GM18861 (cell line): Measurements from ENCODE around the gene ALDH1A3.

Experiments used
- ATAC-seq: cut with Tn5 transposase; IDR thresholded peaks from one replicate; pipeline ENCODE4 v1.9.1; 2021; ENCODE audit not compliant: unreplicated experiment

Gene ALDH1A3

DNA sequence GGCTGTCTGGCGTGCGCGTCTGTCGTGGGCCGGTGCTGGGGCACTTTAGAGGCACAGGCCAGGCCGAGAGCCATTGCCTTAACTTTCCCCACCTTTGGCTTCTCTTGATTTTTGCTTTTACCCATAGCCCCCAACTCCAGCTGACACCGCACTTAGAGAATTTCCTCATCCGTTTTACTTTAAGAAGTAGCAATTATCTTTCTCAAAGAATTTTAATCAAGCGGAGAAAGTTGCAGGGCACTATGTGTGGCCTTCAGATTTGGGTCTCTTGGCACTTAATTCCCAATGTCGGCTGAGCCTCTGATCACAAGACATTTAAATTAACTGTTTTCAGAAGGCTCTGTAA lies 1.2 kb downstream of the ALDH1A3 start:
- no peak for ATAC-seq

DNA sequence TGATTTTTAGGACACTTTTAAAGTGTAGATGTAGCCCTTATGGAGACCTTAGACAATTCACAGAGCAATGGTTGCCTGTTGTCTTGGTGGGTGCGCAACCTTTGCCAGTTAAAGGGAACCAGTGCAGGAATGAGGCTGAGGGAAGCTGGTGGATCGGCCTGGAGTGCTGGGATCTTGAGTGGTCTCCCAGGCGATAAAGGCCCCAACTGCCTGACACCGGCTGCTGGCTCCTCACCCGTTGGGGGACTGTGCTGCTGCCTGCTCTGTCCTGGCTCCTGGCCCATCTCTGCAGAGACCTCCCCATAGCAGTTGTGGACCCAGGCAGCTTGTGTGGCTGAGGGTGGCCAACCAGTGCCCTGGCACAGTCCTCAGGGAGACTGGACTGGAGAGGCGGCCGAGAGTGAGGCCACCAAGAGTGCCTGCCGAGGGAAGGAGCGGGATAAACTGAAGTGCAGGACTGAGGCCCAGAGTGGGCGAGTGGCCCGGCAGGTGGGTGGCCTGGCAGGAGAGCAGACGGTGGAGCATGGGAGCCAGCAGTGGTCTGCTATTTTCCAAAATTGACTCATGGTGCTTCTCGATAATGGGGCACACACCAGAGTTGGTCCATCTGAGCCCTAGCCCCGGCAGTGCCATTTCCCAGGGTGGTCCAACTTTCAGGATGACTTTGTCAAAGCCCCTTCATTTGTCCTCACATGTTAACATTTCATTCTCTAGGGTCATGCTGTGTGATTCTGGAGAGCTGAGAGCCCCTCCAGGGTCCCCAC lies 2.1 kb downstream of the ALDH1A3 start:
- no peak for ATAC-seq

DNA sequence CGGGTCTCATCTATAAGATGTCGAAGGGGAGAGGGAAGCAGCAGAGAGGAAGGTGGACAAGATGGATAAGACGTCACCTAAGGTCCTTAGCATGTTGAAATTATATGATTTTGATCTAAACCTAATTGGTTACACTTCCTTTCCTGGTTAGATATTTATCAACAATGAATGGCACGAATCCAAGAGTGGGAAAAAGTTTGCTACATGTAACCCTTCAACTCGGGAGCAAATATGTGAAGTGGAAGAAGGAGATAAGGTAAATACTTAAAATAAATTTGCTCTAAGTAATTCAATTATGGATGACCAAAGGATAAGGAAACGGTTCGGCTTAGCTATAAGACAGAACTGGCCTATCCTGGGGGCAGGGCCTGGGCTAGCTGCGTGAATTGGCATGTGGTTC lies 5.5 kb downstream of the ALDH1A3 start:
- ATAC-seq = no peak

DNA sequence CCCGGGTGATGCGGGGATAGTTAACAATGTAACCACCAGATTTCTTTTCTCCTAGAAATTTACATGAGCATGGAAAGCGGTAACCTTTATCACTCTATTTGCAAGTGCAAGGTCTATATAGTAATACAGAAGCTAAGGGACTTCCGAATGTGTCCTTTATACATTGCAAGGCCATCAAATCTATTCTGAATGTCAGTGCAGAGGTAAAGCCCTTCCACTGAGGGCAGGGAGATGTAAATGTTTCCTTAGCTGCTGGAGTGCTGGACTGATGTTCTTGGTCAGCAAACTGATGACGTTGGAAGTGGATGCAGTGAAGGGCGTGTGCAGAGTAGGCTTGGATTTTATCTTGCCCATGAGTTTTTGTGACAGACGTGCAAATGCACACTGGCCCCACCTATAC lies 6.2 kb downstream of the ALDH1A3 start:
- no peak for ATAC-seq

DNA sequence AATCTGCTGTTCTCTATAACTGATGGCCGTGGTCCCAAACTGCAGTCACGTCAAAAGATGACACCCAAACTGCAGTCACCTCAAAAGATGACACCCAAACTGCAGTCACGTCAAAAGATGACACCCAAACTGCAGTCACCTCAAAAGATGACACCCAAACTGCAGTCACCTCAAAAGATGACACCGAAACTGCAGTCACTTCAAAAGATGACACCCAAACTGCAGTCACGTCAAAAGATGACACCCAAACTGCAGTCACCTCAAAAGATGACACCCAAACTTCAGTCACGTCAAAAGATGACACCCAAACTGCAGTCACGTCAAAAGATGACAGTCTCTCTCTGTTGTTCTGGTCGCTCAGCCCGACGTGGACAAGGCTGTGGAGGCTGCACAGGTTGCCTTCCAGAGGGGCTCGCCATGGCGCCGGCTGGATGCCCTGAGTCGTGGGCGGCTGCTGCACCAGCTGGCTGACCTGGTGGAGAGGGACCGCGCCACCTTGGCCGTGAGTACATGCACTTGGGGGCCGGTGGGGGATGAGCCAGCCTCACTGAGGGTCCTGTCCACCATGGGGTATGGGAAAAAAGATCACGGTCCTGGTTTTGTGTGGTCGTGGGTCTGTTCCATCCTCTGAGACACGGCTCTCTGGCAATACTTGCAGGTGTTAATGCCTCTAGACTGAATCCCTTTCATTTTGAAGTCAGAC lies 7.7 kb downstream of the ALDH1A3 start:
- ATAC-seq = no peak

DNA sequence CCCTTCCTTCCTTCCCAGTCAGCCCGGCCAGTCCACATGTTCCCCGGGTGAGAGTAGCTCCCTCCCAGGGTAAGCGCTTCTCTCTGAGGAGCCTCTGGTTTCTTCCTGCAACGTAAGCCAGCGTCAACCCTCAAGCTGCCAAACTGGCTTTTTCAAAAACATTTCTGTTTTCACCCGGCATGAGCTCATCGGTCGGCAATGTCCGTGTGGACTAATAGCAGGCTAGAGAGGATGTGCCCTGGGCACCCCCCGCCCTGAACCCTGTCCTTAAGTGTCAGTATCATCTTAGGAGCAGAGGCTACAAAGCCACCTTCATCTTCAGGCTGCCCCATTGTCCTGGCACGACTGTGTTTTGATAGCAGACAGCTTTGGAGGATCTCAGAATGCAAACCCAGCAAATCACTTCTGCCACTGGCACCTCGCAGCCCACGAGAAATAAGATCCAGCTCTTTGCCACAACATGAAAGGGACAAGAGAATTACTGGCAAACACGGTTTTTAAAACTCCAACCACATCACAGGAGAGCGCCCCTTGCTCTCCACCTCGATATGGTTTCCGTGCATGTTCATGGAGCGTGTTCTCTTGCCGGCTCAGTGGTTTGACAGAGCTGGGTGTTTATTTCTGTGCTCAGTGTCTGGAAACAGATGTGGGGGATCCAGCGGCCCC lies 9.9 kb downstream of the ALDH1A3 start:
- ATAC-seq = no peak

DNA sequence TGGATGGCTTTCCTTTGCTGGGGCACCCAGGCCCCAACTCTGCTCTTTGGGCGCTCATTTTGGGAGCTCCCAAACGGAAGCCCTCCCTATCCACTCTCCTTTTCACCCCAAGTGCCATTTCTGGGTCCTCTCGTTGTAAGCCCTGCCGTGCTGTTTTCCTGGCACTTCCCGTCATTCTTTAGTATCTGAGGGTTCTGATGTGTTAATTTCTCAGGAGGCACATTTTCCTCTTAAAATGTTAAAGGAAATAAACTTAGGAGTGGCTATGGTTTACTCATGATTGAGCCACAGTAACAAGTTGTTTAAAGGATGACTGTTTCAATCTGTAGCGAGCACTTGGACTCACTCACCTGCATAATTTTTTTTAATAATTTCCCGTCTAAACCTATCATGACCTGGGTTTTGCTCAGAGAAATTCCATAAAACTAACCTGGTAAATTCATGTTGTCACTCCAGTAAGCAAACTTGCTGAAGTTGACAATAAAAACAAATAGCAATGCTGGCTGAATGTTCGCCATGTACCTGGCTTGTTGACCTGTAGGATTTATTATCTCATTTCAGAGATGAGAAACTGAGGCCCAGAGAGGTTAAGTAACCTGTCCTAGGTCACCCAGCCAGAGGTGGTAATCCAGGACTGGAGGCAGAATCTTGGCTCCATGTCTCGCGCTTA lies 10.6 kb downstream of the ALDH1A3 start:
- no peak for ATAC-seq

DNA sequence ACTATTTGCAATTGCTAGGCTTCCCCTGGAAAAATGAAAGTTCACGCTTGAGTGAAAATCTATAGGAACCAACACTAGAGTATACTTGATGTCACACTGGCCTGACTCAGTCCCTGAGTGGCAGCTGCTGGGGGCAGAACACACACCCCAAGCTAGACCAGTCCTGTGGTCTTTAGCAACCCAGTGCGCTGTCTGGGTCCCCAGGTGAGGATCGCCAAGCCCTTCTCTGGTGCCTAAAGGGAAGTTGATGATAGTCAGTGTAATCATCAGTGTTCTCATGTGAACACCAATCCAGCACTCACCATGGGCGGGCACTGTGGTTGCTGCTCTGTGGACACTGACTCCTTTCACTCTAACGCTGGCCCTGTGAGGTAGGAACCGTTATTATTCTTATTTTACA lies 11.2 kb downstream of the ALDH1A3 start:
- no peak for ATAC-seq

DNA sequence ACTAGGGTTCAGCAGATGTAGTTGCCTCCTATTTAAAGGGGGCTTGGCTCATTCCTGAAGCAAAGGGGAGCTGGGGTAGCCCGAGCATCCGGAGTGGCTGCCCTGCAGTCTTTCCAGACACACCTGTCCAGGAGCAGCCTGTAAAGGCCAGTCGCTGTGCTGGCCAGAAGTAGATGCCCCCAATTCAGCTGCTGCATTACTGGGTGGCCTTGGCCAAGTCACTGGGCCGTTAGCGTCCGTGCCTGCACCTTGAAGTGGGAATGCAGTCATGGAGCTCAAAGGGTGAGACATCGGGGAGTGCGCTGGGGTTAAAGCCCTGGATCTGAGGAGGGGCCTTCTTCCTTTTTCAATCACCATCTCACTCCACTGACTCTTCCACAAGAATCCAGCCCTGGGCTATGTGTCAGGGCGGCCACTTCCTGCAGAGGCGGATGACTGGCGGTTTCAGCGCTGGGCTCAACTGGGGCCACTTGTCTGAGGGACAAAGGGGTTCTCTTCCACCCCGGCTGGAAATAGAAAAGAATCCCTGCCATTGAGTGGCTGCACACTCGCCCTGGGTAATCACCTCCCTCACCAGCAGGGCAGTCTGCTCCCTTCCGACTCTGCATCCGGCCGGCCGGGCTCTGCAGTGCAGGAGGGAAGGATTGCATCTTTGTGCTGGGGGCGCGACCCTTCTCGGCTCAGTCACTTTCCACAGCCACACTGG lies 11.8 kb downstream of the ALDH1A3 start:
- ATAC-seq = no peak

DNA sequence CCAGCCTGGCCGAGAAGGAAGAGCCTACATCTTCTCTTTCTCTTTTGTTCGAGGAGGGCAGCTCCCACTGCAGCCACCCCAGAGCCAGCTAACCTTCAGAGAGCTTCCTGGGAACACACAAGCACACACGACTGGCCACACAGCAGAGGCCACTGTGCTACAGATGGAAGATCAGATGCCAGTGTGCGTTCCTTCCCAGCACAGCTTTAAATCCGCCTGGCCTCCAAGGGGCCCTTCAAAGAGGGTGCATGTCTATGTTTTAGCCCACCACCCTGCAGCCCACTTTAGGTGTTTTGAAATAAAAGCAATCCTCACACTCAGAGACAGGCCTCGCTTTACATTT lies 12.4 kb downstream of the ALDH1A3 start:
- no peak for ATAC-seq

DNA sequence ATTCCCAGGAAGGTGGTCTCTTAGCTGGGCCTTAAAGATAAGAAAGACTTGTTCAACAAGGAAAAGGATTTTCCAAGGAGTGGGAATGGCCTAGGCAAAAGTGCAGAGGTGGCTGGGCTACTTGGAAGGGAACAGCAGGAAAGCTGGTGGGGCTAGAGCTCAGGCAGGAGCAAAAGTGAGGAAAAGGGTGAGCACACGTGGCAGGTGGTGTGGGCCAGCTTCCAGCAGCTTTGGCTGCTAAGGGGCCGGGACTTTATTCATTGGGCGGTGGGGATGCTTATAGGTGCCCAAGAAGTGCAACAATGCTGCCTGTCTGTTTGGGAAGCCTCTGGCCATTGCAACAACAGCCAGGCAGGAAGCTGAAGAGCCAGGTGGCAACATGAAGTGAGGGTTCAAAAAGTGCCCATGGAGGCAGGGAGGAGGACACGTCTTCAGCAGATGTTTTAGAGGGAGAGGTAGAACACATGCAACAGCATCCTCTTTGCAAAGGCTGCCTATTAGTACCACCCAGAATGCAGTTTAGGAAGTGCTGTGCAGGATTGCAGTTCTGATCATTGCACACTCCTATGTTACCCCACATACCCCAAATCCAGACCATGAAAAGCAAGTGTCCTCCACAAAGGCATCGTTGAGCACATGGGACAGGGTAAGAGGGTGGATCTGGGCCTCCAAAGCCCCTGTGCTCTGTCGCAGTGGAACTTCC lies 13.8 kb downstream of the ALDH1A3 start:
- no peak for ATAC-seq

DNA sequence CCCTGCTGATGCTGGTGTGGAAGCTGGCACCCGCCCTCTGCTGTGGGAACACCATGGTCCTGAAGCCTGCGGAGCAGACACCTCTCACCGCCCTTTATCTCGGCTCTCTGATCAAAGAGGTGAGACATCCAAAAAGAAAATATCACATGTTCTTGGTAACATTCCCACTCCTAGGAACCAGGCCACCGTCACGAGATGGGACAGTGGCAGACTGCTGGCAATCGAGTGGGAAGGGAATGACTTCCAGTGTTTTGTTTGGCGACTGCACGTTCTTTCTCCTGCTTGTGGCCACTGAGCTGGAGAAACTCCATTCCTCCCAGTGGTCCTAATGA lies 14.3 kb downstream of the ALDH1A3 start:
- ATAC-seq = no peak

DNA sequence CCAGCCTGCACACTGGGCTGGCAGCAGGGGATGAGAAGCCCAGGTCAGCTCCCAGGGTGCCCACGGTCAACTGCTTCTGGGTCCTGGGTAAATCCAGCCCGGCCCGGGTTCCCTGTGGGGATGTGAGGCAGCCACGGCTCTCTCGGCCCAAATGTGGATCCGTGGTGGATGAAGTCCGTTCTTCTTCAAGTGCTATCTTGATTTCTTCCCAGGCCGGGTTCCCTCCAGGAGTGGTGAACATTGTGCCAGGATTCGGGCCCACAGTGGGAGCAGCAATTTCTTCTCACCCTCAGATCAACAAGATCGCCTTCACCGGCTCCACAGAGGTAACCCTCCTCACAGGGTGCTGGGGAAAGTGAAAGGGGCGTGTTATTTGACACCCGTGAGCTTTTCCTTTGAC lies 16.1 kb downstream of the ALDH1A3 start:
- ATAC-seq = no peak

DNA sequence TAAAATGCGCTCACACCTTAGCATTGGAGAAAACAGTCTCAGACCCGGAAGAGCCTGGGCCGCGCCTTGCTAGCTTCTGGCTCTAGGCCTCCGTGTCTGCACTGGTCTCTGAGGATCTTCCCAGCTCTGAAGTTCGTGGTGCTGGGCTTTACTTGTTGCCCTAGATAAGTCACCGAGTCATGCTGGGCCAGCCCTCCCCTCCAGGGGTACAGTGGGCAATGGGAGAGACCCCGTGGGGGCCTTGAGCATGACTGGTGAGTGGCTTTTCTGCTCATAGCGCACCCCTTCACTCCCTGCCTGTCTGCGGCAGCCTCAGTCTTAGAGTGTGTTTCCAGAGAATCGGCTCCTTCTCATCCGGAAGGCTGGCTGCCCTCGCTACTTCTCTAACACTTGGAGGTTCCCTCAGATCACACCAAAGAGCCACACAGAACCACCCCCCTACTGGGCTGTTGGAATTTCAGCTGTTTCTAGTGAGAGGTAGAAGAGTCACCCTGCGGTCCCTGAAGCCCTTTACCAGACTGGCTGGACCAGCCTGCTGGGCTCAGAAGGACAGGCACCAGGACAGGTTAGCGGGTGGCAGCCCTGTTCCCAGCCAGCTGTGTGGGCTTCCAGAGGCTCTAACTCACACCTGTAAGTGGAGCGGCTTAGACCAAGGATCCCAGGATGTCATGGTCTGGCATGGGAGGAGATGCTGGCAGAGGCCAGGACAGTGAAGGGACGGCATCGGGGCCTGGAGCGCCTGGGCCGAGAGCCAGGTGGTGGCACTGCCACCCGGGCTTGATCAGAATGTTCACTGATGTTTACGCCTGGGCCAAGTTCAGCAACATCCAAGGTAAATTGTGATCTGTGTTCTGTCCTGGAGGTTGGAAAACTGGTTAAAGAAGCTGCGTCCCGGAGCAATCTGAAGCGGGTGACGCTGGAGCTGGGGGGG lies 17.9 kb downstream of the ALDH1A3 start:
- ATAC-seq = no peak

DNA sequence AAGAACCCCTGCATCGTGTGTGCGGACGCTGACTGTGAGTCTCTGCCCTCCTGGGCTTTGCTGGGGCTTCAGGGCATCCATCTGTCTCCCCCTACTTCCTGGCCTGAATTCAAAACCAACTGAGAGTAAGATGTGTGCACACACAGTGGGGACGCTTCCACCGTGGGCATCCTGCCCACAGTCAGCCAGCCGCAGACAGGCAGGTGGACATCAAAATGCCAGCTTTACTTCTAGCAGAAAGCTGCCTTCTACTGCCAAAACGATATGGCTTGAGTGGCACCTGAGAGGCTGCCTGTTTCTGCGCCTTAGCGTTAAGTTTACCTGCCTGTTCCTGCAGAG lies 18.5 kb downstream of the ALDH1A3 start:
- no peak for ATAC-seq

DNA sequence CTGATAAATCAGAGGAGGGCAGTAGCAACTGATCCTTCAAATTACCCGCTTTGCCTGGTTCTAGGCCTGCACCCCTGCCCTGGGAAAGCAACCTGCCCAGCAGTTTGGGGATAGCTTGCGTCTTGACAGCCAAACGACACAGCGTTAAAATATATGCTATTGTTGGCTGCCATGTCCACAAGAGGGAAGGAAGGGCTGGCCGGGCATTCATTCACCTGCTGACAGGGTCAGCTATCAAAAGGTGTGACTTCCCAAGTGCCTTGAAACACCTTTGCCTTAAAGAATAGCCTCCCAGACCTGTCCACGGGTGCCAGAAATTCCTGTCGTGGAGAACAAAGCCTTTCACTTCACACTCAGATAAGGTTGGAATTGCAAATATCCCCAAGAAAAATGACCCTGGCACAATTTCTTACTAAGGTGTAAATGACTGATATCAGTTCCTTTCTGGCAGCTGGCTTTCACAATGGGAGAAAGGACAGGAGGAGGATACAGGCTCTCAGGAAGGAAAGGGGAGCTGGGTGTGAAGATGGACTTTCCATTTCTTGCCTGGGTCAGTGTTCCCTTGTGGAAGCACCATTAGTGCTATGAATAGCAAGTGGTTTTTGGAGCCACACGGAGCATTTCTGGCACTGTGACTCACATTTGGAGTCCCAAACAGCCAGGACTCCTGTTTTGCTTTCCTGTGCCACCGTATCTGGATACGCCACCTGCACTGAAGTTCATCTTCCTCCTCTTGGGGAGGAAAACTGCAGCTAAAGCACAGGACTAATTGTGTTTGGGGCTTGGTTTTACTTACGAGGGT lies 19.2 kb downstream of the ALDH1A3 start:
- no peak for ATAC-seq

DNA sequence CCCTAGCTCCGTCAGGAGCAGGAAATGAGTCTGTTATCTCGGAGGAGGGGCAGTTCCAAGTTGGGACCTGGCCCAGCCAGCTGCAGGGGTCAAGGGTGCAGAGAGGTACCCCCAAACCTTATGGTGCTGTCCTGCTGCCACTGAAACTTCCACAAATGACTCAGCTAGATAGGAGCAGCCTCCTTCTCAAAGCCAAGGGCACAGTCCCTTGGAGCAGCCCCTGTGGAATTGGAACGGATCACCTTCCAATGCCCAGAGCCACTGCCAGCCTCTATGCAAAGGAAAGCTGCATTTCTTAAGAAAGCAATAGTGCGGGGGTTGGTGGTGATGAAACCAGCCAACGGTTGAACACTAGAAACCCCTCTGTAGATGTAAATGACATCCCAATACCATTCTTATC lies 20.0 kb downstream of the ALDH1A3 start:
- ATAC-seq = no peak

DNA sequence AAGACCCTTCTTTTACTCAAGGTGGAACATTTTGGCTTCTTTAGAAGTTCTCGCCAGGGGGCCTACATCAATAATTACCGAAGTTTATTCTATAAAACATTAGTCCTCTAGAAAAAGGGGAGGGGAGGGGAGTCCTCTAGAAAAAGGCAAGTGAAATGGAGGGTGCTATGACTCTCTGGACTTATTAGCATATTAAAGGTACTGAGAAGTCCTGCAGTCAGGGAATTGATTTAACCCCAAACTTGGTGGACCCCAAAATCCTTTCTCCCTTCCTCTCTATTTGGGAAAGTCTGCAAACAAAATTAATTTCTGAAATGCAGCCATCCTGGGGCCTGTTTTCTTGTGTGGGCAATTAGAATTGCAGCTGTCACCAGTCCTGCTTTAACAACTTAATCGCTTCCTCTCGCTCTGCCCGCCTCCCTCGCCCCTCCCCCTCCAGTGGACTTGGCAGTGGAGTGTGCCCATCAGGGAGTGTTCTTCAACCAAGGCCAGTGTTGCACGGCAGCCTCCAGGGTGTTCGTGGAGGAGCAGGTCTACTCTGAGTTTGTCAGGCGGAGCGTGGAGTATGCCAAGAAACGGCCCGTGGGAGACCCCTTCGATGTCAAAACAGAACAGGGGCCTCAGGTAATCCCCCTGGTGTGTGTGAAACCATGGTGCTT lies 20.6 kb downstream of the ALDH1A3 start:
- ATAC-seq = no peak

DNA sequence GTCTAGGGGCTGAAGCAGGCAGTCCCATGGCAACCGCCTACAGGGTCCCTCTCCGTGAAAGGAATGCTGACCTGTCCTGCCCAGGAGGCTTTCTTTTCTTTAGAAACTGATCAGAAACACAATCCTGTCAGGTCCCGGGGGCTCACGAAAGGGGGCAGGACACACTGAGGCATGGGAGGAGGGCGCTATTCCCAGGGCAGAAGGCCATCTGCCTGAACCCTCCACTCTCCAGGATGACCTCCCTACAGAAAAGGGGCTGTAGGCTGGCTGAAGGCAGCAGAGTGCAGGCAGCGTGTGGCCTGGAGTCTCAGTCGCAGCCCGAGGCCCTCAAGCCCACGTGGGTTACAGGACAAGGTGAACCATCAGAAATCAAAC lies 21.2 kb downstream of the ALDH1A3 start:
- ATAC-seq = no peak
